Measurements from ENCODE around the gene ACSS3. TPM values are rescaled to one million over a fixed set of nuclear protein-coding genes. Genes with fewer than 3 reads are reported as not detected.
"Not testable (repeated sequence)": the region's sequence is repeated elsewhere in the genome, so short reads cannot be mapped to it uniquely, and the experiment has no call there.

Gene ACSS3
- total and polyA plus RNA-seq, 9 donors: 7.3 to 12.7 (median 8.8) TPM

DNA sequence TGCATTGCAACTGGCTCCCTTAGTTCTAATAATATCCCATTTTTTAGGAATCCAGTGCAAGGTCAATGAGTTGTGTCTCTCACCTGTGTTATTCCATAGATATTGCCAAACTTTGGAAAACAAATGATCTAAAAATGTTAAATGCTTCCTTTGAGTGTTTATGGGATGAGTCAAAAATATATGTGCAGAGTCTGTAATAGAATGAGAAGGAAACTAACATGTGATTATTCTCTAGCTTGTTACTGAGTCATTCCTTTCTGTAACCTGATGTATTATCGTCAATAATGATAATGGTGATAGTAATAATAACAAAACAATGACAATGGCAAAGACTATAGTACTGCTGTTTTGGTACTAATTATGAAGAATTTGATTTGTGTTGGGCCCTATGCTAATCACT, 11.5 kb downstream of the ACSS3 start:
- Histone ChIP-seq H3K36me3 (ENCODE audit: control insufficient read depth, insufficient read depth, low read length) (no peaks in the 10 kb centered on the region), H3K4me1 (ENCODE audit: control insufficient read depth, insufficient read depth, low read length) (no peaks in the 10 kb centered on the region), H3K4me3 (ENCODE audit: low read length) (no peak overlapping the region), H3K27me3 (ENCODE audit: control insufficient read depth, insufficient read depth, low read length) (no peaks in the 10 kb centered on the region), H3K27ac (ENCODE audit: low read length) (no peak overlapping the region), H3K9me3 (replicated peaks; ENCODE audit: control insufficient read depth, low read depth, low read length) (no peaks in the 10 kb centered on the region)
- WGBS (ENCODE audit: insufficient coverage): no CpG with 5 or more reads among the region's 1 CpG
- no peak for DNase-seq

DNA sequence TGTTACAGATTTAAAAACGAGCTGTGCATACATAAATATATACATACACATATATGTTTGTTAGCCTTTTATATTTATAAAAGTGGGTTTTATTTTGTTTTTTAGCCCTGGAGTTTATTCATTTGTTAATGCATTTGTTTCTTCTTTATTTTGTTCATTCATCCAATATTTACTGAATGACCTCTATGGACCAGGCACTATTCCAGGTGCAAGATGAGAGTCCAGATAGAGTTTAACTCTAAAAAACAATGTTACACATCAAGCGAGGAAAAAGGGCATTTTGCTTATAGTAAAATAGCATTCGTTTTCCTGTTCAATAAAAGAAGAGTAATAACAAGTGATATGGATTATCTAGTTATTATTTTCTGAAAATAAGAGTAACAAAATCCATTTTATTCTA, 14.2 kb downstream of the ACSS3 start:
- H3K27ac ChIP-seq (ENCODE audit: low read length): no peak overlapping the region
- H3K4me3 ChIP-seq (ENCODE audit: low read length): no peak overlapping the region
- DNase-seq: no peak
- no peaks in the 10 kb centered on the region for H3K27me3 ChIP-seq (ENCODE audit: control insufficient read depth, insufficient read depth, low read length)
- no CpG with 5 or more reads among the region's 3 CpGs for WGBS (ENCODE audit: insufficient coverage)
- H3K4me1 ChIP-seq (ENCODE audit: control insufficient read depth, insufficient read depth, low read length): no peaks in the 10 kb centered on the region
- H3K36me3 ChIP-seq (ENCODE audit: control insufficient read depth, insufficient read depth, low read length): no peaks in the 10 kb centered on the region
- H3K9me3 ChIP-seq (replicated peaks; ENCODE audit: control insufficient read depth, low read depth, low read length): no peaks in the 10 kb centered on the region

DNA sequence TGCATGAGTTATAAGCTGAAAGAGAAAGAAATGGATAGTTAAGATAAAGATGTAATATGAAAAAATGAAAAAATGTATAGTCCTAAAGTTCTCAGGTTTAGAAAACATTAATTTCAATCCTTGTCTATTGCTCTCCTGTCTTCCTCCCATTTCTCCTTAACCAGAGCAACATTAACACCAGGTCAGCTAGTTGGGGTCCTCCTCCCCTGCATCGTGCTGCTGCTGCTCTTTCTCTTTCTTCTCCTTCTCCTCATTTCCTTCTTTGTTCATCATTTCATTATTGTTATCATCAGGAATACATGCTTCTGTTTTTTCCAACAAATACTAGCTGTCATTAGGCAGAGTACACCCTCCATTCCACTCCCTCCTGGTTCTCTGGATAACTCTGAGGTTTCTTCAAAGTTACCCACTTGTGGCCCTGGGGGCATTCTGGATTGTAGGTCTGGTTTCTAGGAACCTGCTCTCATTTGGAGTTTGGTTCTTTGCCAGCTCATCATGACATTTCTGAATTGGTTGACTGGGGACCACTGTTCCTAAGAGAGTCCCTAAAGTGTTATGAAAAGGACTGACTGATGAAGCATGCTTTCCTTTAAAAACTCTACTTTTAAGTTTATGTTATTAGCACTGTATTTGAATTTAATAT, 17.0 kb downstream of the ACSS3 start:
- 57% methylated on average over 1 of the region's 1 CpG for WGBS (ENCODE audit: insufficient coverage)
- no peak overlapping the region for H3K27ac ChIP-seq (ENCODE audit: low read length)

DNA sequence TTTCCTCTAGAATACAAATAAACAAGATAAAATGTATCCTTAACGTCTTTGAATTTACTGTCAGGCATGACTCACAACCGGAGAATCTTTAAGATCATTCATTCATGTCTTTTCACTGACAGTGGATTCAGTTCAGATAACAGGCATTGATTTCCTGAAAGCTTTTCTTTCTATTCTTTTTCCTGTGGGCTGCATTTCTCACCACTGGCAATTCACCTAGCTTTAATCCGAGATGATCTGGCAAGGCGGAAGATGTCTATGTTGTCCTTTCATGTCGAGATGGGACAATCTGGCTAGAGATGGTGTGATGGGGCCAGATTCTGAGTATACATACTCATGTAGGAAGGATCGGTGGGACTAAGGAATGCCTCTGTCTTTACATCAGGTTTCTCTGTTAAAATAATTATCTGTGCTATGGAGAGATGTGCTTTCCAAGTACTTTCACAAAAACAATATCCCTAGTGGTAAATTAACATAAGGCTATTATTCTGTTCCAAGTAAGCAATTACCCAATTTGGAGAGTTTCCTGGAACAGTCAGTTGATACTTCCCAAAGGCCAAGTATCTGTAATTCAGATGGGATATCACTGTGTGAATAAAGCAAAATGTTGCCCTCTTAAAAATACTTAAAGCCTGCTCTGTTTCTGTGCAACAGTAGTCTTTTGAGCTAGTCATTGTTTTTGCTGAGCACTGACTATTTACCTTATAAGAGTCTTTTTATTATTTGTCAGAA, 17.8 kb downstream of the ACSS3 start:
- 21% methylated on average over 4 of the region's 6 CpGs for WGBS (ENCODE audit: insufficient coverage)
- peak; percentile 92 for DNase-seq

More for the DNA sequence above, 17.0 kb downstream of the ACSS3 start:
- Histone ChIP-seq H3K4me3 (ENCODE audit: low read length) (no peak overlapping the region), H3K9me3 (replicated peaks; ENCODE audit: control insufficient read depth, low read depth, low read length) (no peaks in the 10 kb centered on the region), H3K36me3 (ENCODE audit: control insufficient read depth, insufficient read depth, low read length) (no peaks in the 10 kb centered on the region), H3K4me1 (ENCODE audit: control insufficient read depth, insufficient read depth, low read length) (no peaks in the 10 kb centered on the region), H3K27me3 (ENCODE audit: control insufficient read depth, insufficient read depth, low read length) (no peaks in the 10 kb centered on the region)
- DNase-seq: peak; percentile 18

DNA sequence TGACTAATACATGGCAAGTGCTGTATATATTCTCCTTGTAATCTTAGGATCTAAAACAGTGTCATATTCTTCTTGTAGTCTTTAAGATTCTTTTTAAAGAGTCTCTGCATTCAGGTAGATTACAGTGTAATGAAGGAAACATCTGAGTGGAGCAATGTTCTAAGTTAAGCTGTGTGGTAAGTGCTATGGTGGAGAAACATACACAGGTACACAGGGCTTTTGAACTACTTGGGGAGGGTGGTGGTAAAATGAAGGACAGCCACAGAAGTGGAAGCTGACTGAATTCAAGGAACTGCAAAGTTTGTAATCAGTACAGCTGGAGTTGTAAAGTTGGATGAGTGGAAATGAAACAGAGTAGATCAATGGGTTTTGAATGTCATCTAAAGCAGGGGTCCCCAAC, 27.8 kb downstream of the ACSS3 start:
- Histone ChIP-seq H3K27me3 (ENCODE audit: control insufficient read depth, insufficient read depth, low read length) (no peaks in the 10 kb centered on the region), H3K4me3 (ENCODE audit: low read length) (no peak overlapping the region), H3K36me3 (ENCODE audit: control insufficient read depth, insufficient read depth, low read length) (peaks cover 3% of the 10 kb centered on the region), H3K4me1 (ENCODE audit: control insufficient read depth, insufficient read depth, low read length) (no peaks in the 10 kb centered on the region), H3K27ac (ENCODE audit: low read length) (no peak overlapping the region), H3K9me3 (replicated peaks; ENCODE audit: control insufficient read depth, low read depth, low read length) (no peaks in the 10 kb centered on the region)
- DNase-seq: no peak

More for the DNA sequence above, 17.8 kb downstream of the ACSS3 start:
- no peaks in the 10 kb centered on the region for H3K4me1 ChIP-seq (ENCODE audit: control insufficient read depth, insufficient read depth, low read length)
- no peaks in the 10 kb centered on the region for H3K27me3 ChIP-seq (ENCODE audit: control insufficient read depth, insufficient read depth, low read length)
- no peaks in the 10 kb centered on the region for H3K9me3 ChIP-seq (replicated peaks; ENCODE audit: control insufficient read depth, low read depth, low read length)
- H3K27ac ChIP-seq (ENCODE audit: low read length): peak overlapping the region; percentile 47
- no peaks in the 10 kb centered on the region for H3K36me3 ChIP-seq (ENCODE audit: control insufficient read depth, insufficient read depth, low read length)
- H3K4me3 ChIP-seq (ENCODE audit: low read length): no peak overlapping the region

DNA sequence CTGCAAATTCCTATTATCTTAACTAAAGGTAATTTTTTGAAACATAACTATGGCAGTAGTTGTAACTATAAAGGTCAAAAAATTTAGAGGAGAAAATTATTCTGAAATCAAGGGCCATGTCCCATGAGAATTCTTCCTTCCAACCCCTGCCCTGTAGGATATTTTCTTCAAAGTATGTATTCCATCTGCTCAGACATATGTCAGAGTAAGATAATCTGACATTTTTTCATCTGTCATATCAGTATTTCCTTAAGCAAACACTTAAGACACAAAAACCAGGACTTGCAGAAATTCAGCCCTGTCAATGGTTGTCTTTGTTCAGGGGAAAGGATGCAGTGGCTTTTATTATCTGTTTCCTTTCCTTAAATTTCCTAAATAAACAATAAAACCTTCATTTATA, 36.3 kb downstream of the ACSS3 start:
- H3K27me3 ChIP-seq (ENCODE audit: control insufficient read depth, insufficient read depth, low read length): no peaks in the 10 kb centered on the region
- H3K4me1 ChIP-seq (ENCODE audit: control insufficient read depth, insufficient read depth, low read length): no peaks in the 10 kb centered on the region
- H3K36me3 ChIP-seq (ENCODE audit: control insufficient read depth, insufficient read depth, low read length): peaks cover 12% of the 10 kb centered on the region
- no peak overlapping the region for H3K27ac ChIP-seq (ENCODE audit: low read length)
- H3K9me3 ChIP-seq (replicated peaks; ENCODE audit: control insufficient read depth, low read depth, low read length): no peaks in the 10 kb centered on the region
- H3K4me3 ChIP-seq (ENCODE audit: low read length): no peak overlapping the region
- DNase-seq: no peak

DNA sequence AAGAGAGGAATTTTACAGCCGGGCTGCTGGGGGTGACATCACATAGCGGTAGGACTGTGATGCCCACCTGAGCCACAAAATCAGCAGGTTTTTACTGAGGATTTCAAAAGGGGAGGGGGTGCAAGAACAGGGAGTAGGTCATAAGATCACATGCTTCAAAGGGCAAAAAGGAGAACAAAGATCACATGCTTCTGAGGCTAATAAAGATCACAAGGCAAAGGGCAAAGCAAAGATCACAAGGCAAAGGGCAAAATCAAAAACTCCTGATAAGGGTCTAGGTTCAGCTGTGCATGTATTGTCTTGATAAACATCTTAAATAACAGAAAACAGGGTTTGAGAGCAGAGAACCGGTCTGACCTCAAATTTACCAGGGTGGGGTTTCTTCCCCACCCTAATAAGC, 41.2 kb downstream of the ACSS3 start:
- DNase-seq; H3K9me3 ChIP-seq (replicated peaks; ENCODE audit: control insufficient read depth, low read depth, low read length); H3K36me3 ChIP-seq (ENCODE audit: control insufficient read depth, insufficient read depth, low read length); H3K4me1 ChIP-seq (ENCODE audit: control insufficient read depth, insufficient read depth, low read length); H3K27me3 ChIP-seq (ENCODE audit: control insufficient read depth, insufficient read depth, low read length); H3K27ac ChIP-seq (ENCODE audit: low read length); H3K4me3 ChIP-seq (ENCODE audit: low read length): not testable (repeated sequence)
- WGBS (ENCODE audit: insufficient coverage): 67% methylated on average over 2 of the region's 3 CpGs

DNA sequence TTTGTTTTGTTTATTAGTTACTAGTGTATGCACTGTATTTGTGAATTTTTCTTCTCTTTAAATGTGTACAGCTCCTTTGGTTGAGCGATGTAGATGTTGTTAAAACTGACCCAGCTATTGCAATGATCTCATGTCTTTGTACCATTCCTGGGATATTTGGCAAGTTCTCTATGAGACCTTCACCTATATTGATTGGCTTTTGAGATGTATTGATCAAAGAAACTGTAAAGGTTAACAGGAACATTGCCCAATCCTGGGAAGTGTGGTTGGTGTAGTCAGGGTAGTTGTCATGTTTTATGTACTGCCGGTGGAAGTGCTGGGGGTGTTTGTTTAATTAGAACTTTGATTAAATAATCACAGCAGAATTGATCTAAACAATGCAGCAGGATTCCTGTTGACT, 43.1 kb downstream of the ACSS3 start:
- DNase-seq: no peak
- Histone ChIP-seq H3K4me3 (ENCODE audit: low read length) (no peak overlapping the region), H3K27ac (ENCODE audit: low read length) (no peak overlapping the region), H3K36me3 (ENCODE audit: control insufficient read depth, insufficient read depth, low read length) (peaks cover 7% of the 10 kb centered on the region), H3K9me3 (replicated peaks; ENCODE audit: control insufficient read depth, low read depth, low read length) (no peaks in the 10 kb centered on the region), H3K27me3 (ENCODE audit: control insufficient read depth, insufficient read depth, low read length) (no peaks in the 10 kb centered on the region), H3K4me1 (ENCODE audit: control insufficient read depth, insufficient read depth, low read length) (no peaks in the 10 kb centered on the region)
- WGBS (ENCODE audit: insufficient coverage): no CpG with 5 or more reads among the region's 2 CpGs

DNA sequence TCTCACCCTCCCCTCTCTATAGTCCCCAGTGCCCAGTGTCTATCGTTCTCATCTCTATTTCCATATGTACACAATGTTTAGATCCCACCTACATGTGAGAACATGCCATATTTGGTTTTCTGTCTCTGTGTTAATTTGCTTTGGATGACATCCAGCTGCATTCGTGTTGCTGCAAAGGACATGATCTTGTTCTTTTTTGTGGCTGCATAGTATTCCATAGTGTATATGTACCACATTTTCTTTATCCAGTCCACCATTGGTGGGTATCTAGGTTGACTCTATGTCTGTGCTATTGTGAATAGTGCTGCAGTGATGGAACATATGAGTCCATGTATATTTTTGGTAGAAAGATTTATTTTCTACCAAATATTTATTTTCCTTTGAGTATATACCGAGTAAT, 45.7 kb downstream of the ACSS3 start:
- no peak overlapping the region for H3K27ac ChIP-seq (ENCODE audit: low read length)
- H3K27me3 ChIP-seq (ENCODE audit: control insufficient read depth, insufficient read depth, low read length): no peaks in the 10 kb centered on the region
- H3K9me3 ChIP-seq (replicated peaks; ENCODE audit: control insufficient read depth, low read depth, low read length): no peaks in the 10 kb centered on the region
- no CpG with 5 or more reads among the region's 3 CpGs for WGBS (ENCODE audit: insufficient coverage)
- H3K4me1 ChIP-seq (ENCODE audit: control insufficient read depth, insufficient read depth, low read length): no peaks in the 10 kb centered on the region
- no peak overlapping the region for H3K4me3 ChIP-seq (ENCODE audit: low read length)
- no peak for DNase-seq
- peaks cover 4% of the 10 kb centered on the region for H3K36me3 ChIP-seq (ENCODE audit: control insufficient read depth, insufficient read depth, low read length)

DNA sequence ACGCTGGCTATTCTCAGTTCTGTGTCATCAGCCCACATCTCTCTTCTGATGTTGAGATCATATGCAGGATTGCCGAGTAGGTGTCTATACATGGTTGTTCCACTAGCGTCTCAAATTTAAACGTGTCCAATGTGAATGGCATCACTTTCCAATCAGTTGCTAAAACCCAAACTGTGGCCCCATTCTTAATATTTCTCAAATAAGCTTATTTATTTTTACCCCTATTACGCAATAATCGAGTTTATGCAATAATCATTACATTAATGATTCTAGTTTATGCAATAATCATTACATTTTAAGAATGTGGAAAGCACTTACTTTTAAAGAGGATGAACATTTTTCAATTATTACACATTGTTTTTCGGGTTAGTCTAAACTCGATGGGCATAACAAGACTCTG, 47.8 kb downstream of the ACSS3 start:
- H3K27ac ChIP-seq (ENCODE audit: low read length): no peak overlapping the region
- H3K4me3 ChIP-seq (ENCODE audit: low read length): no peak overlapping the region
- no peaks in the 10 kb centered on the region for H3K27me3 ChIP-seq (ENCODE audit: control insufficient read depth, insufficient read depth, low read length)
- 83% methylated on average over 3 of the region's 8 CpGs for WGBS (ENCODE audit: insufficient coverage)
- H3K36me3 ChIP-seq (ENCODE audit: control insufficient read depth, insufficient read depth, low read length): no peaks in the 10 kb centered on the region
- no peak for DNase-seq
- no peaks in the 10 kb centered on the region for H3K9me3 ChIP-seq (replicated peaks; ENCODE audit: control insufficient read depth, low read depth, low read length)
- H3K4me1 ChIP-seq (ENCODE audit: control insufficient read depth, insufficient read depth, low read length): no peaks in the 10 kb centered on the region
